HG03575 (cell line): Measurements from ENCODE around the gene ACTG2.

Source experiments
- ATAC-seq: cut with Tn5 transposase; IDR thresholded peaks from one replicate; pipeline ENCODE4 v1.9.1; 2021; ENCODE audit not compliant: unreplicated experiment, insufficient number of reproducible peaks, low FRiP score; ENCODE audit errors: extremely low read depth

Gene ACTG2

GRCh38 chr2:73952499-73953446 is 60.0 kb downstream of the ACTG2 start:
- no peak for ATAC-seq

- no peak for ATAC-seq
Observed at GRCh38 chr2:73956218-73956865, 63.5 kb downstream of the ACTG2 start.

- ATAC-seq: no peak
Observed at GRCh38 chr2:73961274-73961673, 68.5 kb downstream of the ACTG2 start.

- ATAC-seq: no peak
Observed at GRCh38 chr2:73961823-73962615, 69.2 kb downstream of the ACTG2 start.

- ATAC-seq: no peak
Observed at GRCh38 chr2:73962798-73963197, 70.0 kb downstream of the ACTG2 start.

- peak; percentile 69 for ATAC-seq
Observed at GRCh38 chr2:73963385-73964120, 70.7 kb downstream of the ACTG2 start.

- no peak for ATAC-seq
Observed at GRCh38 chr2:73964223-73964622, 71.4 kb downstream of the ACTG2 start.

GRCh38 chr2:73965053-73965452 is 72.2 kb downstream of the ACTG2 start:
- ATAC-seq: no peak

GRCh38 chr2:73968357-73968937 is 75.6 kb downstream of the ACTG2 start:
- no peak for ATAC-seq

GRCh38 chr2:73969356-73969755 is 76.5 kb downstream of the ACTG2 start:
- ATAC-seq: no peak
